ENCODE results near the gene SLX4IP. TPM values are rescaled to one million over a fixed set of nuclear protein-coding genes. Genes with fewer than 3 reads are reported as not detected.

The SLX4IP gene
- polyA plus RNA-seq, 2 of the 4 experiments (the other 2 are of a cell fraction): 3.4 to 7.5 TPM

GRCh38 chr20:10604865-10605440 lies 169.8 kb downstream of the SLX4IP start:
- peak in 1 of 2 experiments; percentile 7; a peak in 2 of 6 replicates for ATAC-seq
- no peak for FAIRE-seq
- Histone ChIP-seq H3K4me2 (peak overlapping the region; percentile 71), H3K4me1 (peaks cover 38% of the 10 kb centered on the region), H3K9me3 (no peaks in the 10 kb centered on the region), H3K4me3 (no peak overlapping the region), H3K27ac (peak overlapping the region; percentile 65 to 79)
- TF ChIP-seq EHF (CRISPR knock-in tag; IDR thresholded peaks at IDR 0.05): no peak
- no peak for TF ChIP-seq ZFP36 (IDR thresholded peaks at IDR 0.05; ENCODE audit: borderline replicate concordance, partially characterized antibody)
- TF ChIP-seq EP300 (IDR thresholded peaks at IDR 0.05): no peak
- TF ChIP-seq MYC (IDR thresholded peaks at IDR 0.05; ENCODE audit: borderline replicate concordance, low read length): no peak
- TF ChIP-seq MAZ (IDR thresholded peaks at IDR 0.05; ENCODE audit: borderline replicate concordance, low read depth, low read length): no peak
- TF ChIP-seq JUN (IDR thresholded peaks at IDR 0.05): 0 out of 5 replicates have a peak, but pooled peaks of 1 of the 2 experiments have one; percentile 15
- no peak for TF ChIP-seq TFCP2L1 (CRISPR knock-in tag; IDR thresholded peaks at IDR 0.05)
- TF ChIP-seq BHLHE40 (IDR thresholded peaks at IDR 0.05; ENCODE audit: low read depth, low read length): no peak
- no peak for TF ChIP-seq POLR2AphosphoS2 (conservative IDR thresholded peaks at IDR 0.05; ENCODE audit: low read length)
- TF ChIP-seq SREBF2 (IDR thresholded peaks at IDR 0.05): no peak
- no peak for TF ChIP-seq FOSL2 (IDR thresholded peaks at IDR 0.05)
- no peak for TF ChIP-seq FOSL2 (CRISPR knock-in tag; IDR thresholded peaks at IDR 0.05)
- TF ChIP-seq CBX8 (IDR thresholded peaks at IDR 0.05): no peak
- no peak for TF ChIP-seq KDM1A (IDR thresholded peaks at IDR 0.05; ENCODE audit: low read depth)
- TF ChIP-seq REST (IDR thresholded peaks at IDR 0.05): no peak
- 0 out of 5 replicates have a peak, but pooled peaks of 1 of the 2 experiments have one; percentile 3 for TF ChIP-seq RAD21 (conservative IDR thresholded peaks at IDR 0.05 in 1 of 2, IDR thresholded peaks at IDR 0.05 in 1 of 2)
- TF ChIP-seq FOXS1 (CRISPR knock-in tag; IDR thresholded peaks at IDR 0.05): no peak
- no peak for TF ChIP-seq HEYL (CRISPR knock-in tag; IDR thresholded peaks at IDR 0.05)
- TF ChIP-seq ATOH8 (CRISPR knock-in tag; IDR thresholded peaks at IDR 0.05; ENCODE audit: low read depth): no peak
- no peak for TF ChIP-seq ESRRA (IDR thresholded peaks at IDR 0.05; ENCODE audit: borderline replicate concordance, low read length)
- TF ChIP-seq EHMT2 (IDR thresholded peaks at IDR 0.05; ENCODE audit: low read depth): no peak
- TF ChIP-seq JUNB (IDR thresholded peaks at IDR 0.05): 0 out of 2 replicates have a peak, but pooled peaks have one; percentile 19
- POLR2A ChIA-PET: interaction anchor here (0.8 to 0.9 kb wide), 2 partner anchors 23 to 66 kb away, joined by 3 read pairs; no protein-coding TSS in a partner anchor
- DNase-seq (ENCODE audit: low read depth in 1 of 2, low spot score in 1 of 2): no peak
- CTCF ChIA-PET: interaction anchor here (0.6 to 2.7 kb wide), 13 partner anchors 12 to 987 kb away, joined by 3 to 12 read pairs (median 4); partner anchors contain the start of gene JAG1
- WGBS (ENCODE audit: missing lambda C conversion rate): 48% methylated on average over 2 of the region's 2 CpGs

GRCh38 chr20:10605547-10606195 lies 170.6 kb downstream of the SLX4IP start:
- peak overlapping the region; percentile 65 to 79; a peak in 5 of 6 replicates for H3K27ac ChIP-seq
- CTCF ChIA-PET: interaction anchor here (0.6 to 2.7 kb wide), 10 partner anchors 12 to 988 kb away, joined by 3 to 12 read pairs (median 4); partner anchors contain the start of gene JAG1
- TF ChIP-seq ATOH8 (CRISPR knock-in tag; IDR thresholded peaks at IDR 0.05; ENCODE audit: low read depth) (no peak), RFX5 (IDR thresholded peaks at IDR 0.05) (no peak), RAD21 (conservative IDR thresholded peaks at IDR 0.05 in 1 of 2, IDR thresholded peaks at IDR 0.05 in 1 of 2) (no peak), E2F6 (IDR thresholded peaks at IDR 0.05; ENCODE audit: borderline replicate concordance, low read depth) (no peak), FOSL2 (IDR thresholded peaks at IDR 0.05) (no peak), FOSL2 (CRISPR knock-in tag; IDR thresholded peaks at IDR 0.05) (no peak), ZC3H11A (IDR thresholded peaks at IDR 0.05) (no peak), SMC3 (IDR thresholded peaks at IDR 0.05) (no peak), MYC (IDR thresholded peaks at IDR 0.05; ENCODE audit: borderline replicate concordance, low read length) (no peak), CHD2 (IDR thresholded peaks at IDR 0.05; ENCODE audit: low read length, partially characterized antibody) (no peak), ZFP36 (IDR thresholded peaks at IDR 0.05; ENCODE audit: borderline replicate concordance, partially characterized antibody) (no peak), FOXS1 (CRISPR knock-in tag; IDR thresholded peaks at IDR 0.05) (no peak), CBX8 (IDR thresholded peaks at IDR 0.05) (no peak), ELK1 (IDR thresholded peaks at IDR 0.05; ENCODE audit: low read depth, low read length) (no peak), KDM1A (IDR thresholded peaks at IDR 0.05; ENCODE audit: low read depth) (no peak)

More at GRCh38 chr20:10605547-10606195, 170.6 kb downstream of the SLX4IP start:
- ATAC-seq (no peak), FAIRE-seq (no peak), DNase-seq (ENCODE audit: low read depth in 1 of 2, low spot score in 1 of 2) (no peak)
- H3K4me2 ChIP-seq: peak overlapping the region; percentile 71; the same call in 2 of the 3 replicates
- H3K4me1 ChIP-seq: peaks cover 39% of the 10 kb centered on the region
- no peaks in the 10 kb centered on the region for H3K9me3 ChIP-seq
- WGBS (ENCODE audit: missing lambda C conversion rate): 90% methylated on average over 3 of the region's 3 CpGs
- no peak overlapping the region for H3K4me3 ChIP-seq
- POLR2A ChIA-PET: interaction anchor here (0.9 kb wide), 1 partner anchor 24 kb away, joined by 3 read pairs; no protein-coding TSS in a partner anchor
